ENCODE results near the gene KCNMA1.

GRCh38 chr10:77060913-77061312 lies 576.7 kb downstream of the KCNMA1 start:
- TF ChIP-seq REST (IDR thresholded peaks at IDR 0.05; ENCODE audit: low read depth) (no peak), CEBPB (IDR thresholded peaks at IDR 0.05) (no peak), TCF12 (IDR thresholded peaks at IDR 0.05; ENCODE audit: low read depth) (no peak), YY1 (IDR thresholded peaks at IDR 0.05; ENCODE audit: low read depth) (no peak), MAX (IDR thresholded peaks at IDR 0.05) (no peak), ZBTB7A (IDR thresholded peaks at IDR 0.05; ENCODE audit: low read depth) (no peak), TAF1 (IDR thresholded peaks at IDR 0.05; ENCODE audit: low read depth) (no peak), CREB1 (IDR thresholded peaks at IDR 0.05; ENCODE audit: low read depth) (no peak)

All from Ishikawa (cell line).